HG03280 (cell line): Measurements from ENCODE around the gene ZSWIM7.

Experiments
- ATAC-seq: cut with Tn5 transposase; IDR thresholded peaks from one replicate; pipeline ENCODE4 v1.9.1; 2021; ENCODE audit warnings: mild to moderate bottlenecking, moderate library complexity; ENCODE audit not compliant: unreplicated experiment

Gene ZSWIM7, protein sequence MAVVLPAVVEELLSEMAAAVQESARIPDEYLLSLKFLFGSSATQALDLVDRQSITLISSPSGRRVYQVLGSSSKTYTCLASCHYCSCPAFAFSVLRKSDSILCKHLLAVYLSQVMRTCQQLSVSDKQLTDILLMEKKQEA

DNA sequence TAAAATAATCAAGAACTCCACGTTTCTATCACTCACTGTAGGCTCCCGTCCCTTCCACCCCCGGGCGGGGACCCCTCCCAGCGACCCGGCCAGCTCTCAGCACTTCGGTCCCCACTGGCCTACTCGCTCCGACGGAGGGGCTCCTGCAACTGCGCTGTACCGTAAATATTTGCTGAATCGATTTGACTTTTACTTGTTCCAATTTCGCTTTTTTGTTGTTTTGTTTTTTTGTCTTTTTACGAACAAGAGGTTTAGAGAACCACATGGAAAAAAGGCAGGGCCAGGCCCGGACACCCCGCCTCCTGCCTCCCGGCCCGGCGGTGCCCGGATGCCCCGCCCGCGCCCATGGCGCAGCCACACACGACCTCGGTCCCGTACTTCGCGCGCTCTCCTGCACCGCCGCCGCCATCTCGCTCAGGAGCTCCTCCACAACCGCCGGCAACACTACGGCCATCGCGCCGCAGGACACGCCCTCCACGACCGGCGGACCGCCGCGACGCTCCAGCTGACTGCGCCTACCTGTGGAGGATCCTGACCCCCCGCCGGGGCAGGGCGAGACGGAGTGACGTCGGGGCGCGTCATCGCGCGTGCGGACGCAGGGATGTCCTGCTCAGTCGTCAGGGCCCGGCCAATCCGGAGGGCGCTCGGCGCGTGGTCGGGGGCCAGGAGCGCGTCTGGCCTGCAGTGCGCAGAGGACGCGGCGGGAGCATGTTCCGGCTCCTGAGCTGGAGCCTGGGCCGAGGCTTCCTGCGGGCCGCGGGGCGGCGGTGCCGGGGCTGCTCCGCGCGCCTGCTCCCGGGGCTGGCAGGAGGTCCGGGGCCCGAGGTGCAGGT is at the start of gene ZSWIM7, which contains the start of gene TTC19:
TSS of gene ZSWIM7 (minus strand) at position 564 of the 833 bp plus-strand sequence. CDS start at position 454, 110 bp downstream.
TSS of gene TTC19 (plus strand) at position 684 of the 833 bp plus-strand sequence. CDS start at position 709, 25 bp downstream.
- ATAC-seq, result peak; percentile 92

- ATAC-seq, result no peak
Observed at GRCh38 chr17:16048811-16049449, 49.4 kb upstream of the ZSWIM7 start.

- ATAC-seq, result no peak
Observed at GRCh38 chr17:16046966-16047365, 47.5 kb upstream of the ZSWIM7 start.

GRCh38 chr17:16044487-16044886 is 45.0 kb upstream of the ZSWIM7 start:
- no peak for ATAC-seq

GRCh38 chr17:16040710-16041251 is 41.3 kb upstream of the ZSWIM7 start:
- ATAC-seq, result no peak

GRCh38 chr17:16037636-16038035 is 38.1 kb upstream of the ZSWIM7 start:
- ATAC-seq, result no peak

DNA sequence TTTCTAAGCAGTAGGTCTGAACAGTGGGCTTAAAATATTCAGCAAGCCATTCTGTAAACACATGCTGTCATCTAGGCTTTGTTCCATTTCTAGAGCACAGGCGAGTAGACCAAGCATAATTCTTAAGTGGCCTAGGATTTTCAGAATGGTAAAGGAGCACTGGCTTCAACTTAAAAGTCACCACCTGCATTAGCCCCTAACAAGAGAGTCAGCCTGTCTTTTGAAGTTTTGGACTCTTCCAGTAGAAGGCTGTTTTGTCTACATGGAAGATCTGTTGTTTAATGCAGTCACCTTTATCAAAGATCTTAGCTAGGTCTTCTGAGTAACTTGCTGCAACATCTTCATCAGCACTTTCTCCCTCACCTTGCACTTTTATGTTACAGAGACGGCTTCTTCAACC is 36.8 kb upstream of the ZSWIM7 start:
- no peak for ATAC-seq

- ATAC-seq, result no peak
Observed at GRCh38 chr17:16033729-16034349, 34.3 kb upstream of the ZSWIM7 start.

DNA sequence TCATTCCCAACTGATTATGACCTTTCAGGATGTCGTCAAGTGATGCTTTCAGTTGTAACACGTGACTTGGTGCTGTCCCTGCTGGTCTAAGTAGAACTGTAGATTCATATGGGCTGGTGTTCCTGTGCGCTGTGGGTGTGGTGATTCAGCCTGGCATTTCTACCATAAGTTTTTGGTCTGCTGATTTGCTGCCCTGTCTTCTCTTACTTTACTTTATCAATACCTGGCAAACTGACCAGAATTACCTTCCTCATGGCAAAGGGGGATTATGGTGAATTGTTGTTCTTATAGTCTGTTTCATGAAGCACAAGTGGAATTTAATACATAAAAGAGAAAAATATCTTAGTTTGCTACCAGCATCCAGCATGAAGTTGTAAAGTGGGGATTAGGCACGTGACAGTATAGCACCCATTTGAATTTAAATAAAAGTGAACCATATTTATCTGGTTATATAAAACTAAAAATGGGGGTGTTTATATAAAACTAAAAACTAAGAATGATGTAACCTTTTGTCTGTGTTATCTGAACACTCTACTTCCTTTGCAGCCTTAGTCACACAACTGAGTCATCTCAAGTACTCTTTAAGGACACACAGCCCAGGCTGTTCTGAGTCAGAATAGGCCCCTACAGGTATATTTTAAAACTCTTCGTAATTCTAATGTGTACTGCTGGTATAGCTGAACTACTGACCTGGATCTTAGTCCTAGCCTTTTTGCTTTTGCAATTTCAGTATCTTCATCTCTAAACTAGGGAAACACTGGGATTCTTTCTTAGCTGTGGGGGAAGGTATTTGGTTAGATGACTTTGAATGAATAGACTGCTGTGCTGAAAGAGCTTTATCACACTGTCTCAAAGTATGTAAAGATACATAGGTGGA is 28.4 kb upstream of the ZSWIM7 start:
- peak; percentile 86 for ATAC-seq

- no peak for ATAC-seq
Observed at GRCh38 chr17:16026895-16027294, 27.4 kb upstream of the ZSWIM7 start.

GRCh38 chr17:16025202-16025601 is 25.7 kb upstream of the ZSWIM7 start:
- ATAC-seq, result no peak

DNA sequence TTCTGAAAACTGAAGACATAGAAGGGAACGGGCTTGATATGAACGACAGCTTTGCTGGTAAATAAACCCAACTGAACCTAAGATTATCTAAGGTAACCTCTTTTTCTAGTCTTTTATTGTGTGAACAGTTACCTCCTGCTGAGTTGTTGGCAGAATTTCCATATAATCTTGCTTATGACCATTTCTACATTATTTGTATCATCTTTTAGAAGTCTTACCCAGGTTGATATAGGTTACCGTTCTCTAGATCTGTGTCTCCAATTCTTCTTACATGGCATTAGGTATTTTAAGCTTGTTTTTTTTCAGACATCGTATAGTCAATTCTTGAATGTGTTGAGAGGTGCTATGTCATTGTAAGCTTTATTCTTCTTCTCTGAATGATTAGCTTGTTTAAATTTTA is 24.4 kb upstream of the ZSWIM7 start:
- no peak for ATAC-seq

DNA sequence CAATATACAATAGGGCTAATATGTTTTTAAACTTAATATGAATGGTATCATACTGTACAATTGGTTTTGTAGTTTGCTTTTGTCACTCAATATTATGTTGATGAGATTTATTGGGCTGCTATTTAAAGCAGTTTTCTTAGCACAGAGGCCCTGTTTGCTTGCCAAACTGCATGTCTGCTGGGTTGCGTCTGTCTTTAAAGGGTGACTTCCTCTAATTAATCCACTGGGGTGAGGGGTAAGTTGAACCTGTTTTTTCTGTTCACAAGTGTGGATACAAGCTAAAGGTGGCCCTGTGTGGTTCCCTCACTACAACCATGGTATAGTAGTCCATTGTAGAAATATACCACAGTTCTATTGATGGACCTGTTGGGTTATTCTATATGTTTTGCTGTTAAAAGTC is 19.8 kb upstream of the ZSWIM7 start:
- no peak for ATAC-seq

DNA sequence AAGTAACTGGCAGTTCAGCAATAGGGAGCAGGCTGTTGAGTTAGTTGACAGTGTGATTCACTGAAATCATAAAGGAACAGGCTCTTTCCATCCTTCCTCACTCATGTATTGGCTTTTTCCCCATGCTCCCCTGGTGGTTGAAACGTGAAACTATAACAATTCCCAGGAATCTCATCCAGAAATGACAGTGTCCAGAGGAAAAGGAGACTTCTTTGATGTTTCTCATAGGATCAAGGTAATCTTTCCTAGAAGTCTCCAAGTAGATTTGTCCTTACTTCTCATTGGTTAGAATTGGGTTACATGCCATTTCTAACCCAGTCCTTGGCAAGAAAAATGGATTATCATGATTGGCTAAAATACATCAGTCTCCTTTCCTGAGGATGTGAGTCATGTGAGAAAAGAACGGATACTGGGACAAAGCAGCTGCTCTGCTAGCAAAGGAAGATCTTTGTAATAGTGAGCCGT is 14.5 kb upstream of the ZSWIM7 start:
- no peak for ATAC-seq

DNA sequence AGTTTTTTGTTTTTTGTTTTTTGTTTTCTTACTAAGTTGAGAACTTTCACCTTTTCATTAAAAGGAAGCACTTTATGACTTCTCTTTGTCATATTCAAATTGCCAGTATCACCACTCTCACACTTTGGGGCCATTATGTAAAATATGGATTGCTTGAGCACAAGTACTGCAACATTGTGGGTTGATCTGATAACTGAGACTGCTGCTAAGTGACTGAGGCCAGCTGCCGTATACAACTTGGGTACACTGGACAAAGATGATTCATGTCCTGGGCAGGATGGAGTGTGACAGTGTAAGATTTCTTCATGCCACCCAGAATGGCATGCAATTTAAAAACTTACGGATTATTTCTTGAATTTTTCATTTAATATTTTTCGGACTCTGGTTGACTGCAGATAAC is 7.9 kb upstream of the ZSWIM7 start:
- no peak for ATAC-seq

DNA sequence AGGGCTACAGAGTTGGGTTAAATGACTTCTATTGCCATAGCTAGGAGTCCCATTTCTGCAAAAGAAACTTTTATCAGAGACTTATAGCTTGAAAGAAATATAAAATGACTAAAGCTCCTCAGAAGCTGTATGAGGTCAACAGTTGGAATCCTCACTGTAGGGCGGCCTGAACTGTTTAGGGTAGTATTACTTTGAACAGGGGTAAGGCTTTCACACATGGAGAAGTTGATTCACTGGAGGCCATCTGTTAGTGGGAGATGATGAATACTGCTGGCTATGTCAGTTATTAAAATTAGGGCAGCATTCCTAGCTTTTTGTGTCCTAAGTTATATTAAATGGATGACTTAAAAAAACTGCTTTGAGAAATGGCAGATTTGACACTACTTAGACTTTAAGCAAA is 6.1 kb upstream of the ZSWIM7 start:
- no peak for ATAC-seq

GRCh38 chr17:16003841-16004240 is 4.3 kb upstream of the ZSWIM7 start:
- ATAC-seq, result no peak

DNA sequence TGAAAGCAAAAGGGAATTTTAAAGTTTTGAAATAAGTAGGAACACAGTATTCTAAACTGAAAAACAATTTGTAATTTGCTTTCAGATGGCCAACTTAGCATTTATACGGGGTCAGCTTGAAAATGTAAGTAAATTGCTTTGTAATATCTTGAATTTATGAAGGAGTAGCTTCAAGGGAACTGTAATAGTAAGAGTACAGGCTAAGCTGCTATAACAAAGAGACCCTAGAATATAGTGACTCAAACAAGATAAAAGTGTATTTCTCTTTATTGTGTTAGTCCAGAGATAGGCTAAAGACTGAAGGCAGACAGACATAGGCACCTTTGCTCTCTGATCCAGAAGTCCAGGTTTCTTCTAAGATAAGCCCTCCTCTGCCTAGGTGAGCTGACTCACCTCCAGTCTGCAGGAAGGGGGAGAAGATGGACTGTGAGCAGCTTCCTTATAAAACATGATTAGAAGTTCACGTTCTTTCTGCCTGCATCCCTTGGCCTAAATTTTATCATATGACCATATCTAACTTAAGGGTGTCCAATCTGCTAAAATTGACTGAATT is 3.3 kb upstream of the ZSWIM7 start:
- ATAC-seq, result no peak

DNA sequence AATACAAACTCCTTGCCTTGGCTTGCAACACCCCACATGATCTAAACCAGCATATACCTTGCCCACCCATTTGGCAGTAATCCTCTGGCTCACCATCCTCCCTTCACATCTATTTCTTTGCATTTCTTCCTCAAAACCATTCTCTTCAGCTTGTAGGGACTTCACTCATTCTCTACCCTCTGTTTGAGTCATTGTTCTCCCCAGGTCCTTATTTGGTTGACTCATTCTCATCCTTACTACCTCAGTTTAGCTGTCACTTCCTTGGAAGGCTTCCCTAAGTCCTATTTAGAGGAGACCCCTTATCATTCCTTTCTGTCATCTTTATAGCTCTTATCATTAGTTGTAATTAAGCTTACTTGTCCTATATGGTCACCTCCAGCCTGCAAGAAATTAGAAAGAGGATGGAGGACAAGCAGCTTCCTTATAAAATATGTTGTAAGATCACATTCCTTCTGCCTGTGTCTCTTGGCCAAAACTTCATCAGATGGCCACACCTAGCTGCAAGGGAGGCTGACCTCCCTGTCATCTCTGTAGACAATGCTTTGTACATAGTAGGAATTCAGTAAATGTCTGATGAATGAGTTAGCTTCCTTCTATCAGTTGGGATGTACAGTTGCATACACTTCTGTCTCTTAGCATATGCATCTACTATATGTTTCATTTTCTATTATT is 1.9 kb upstream of the ZSWIM7 start:
- ATAC-seq, result no peak
